Kidney (tissue), 14 donors: Measurements from ENCODE around the gene SFMBT2. TPM values are rescaled to one million over a fixed set of nuclear protein-coding genes. Genes with fewer than 3 reads are reported as not detected.

Experiments used
- DNase-seq, 5 donors: peaks; one replicate each; pipeline ENCODE4 v3.0.0-alpha.2; 2013 to 2020
- FAIRE-seq: peaks from 2 replicates; lab custom pipeline; 2012; peaks lifted over from hg19 to GRCh38; lab: Jason Lieb, UNC
- H3K27ac ChIP-seq, 2 donors: one replicate each; pipeline ENCODE4 v1.7.0; 2013; ENCODE audit warnings: low read depth in 2 of 2, low read length in 2 of 2, inconsistent platforms in 1 of 2
- H3K27me3 ChIP-seq: one replicate; pipeline ENCODE4 v1.7.1; 2013; ENCODE audit warnings: low read length, inconsistent platforms; ENCODE audit not compliant: control insufficient read depth, insufficient read depth
- H3K36me3 ChIP-seq, 3 donors: one replicate each; pipeline versions ENCODE4 v1.7.0 to v1.7.1; 2013; ENCODE audit warnings: low read length in 3 of 3, control low read depth in 1 of 3, inconsistent platforms in 1 of 3; ENCODE audit not compliant: insufficient read depth in 3 of 3, control insufficient read depth in 2 of 3
- H3K4me1 ChIP-seq, 3 donors: one replicate each; pipeline versions ENCODE4 v1.7.0 to v1.7.1; 2013; ENCODE audit warnings: low read length in 3 of 3, inconsistent platforms in 1 of 3, low read depth in 1 of 3; ENCODE audit not compliant: control insufficient read depth in 2 of 3, insufficient read depth in 2 of 3
- H3K4me3 ChIP-seq, 3 donors: one replicate each; pipeline versions ENCODE4 v1.7.0 to v1.8.1; 2013; ENCODE audit warnings: low read length in 3 of 3, control low read depth in 1 of 3, inconsistent platforms in 1 of 3
- H3K9ac ChIP-seq, 3 donors: one replicate each; pipeline versions ENCODE4 v1.7.0 to v1.7.1; 2013; ENCODE audit warnings: low read length in 3 of 3, control low read depth in 1 of 3, inconsistent platforms in 1 of 3
- H3K9me3 ChIP-seq, 3 donors: one replicate each; pipeline versions ENCODE4 v1.7.0 to v1.7.1; 2013; ENCODE audit warnings: low read length in 3 of 3, control low read depth in 1 of 3, inconsistent platforms in 1 of 3; ENCODE audit not compliant: control insufficient read depth in 2 of 3, insufficient read depth in 1 of 3
- CTCF ChIP-seq: IDR thresholded peaks from 3 replicates; pipeline ENCODE4 v1.5.1; 2012; ENCODE audit warnings: mild to moderate bottlenecking, moderate library complexity, borderline replicate concordance; ENCODE audit not compliant: insufficient read depth; ENCODE audit errors: extremely low read depth
- intact Hi-C: fragments of 100-400 bp; cut with DNase I; formaldehyde crosslinking; loops from one replicate; pipeline ENCODE4 v1.11.1; 2022
- polyA plus RNA-seq: library from polyadenylated mRNA; stranded (reverse); fragments of 350-450 nt; fragmentation: Illumina TruSeq; extraction: RNeasy Lipid Tissue Mini Kit (QIAGEN cat#74804); gene quantifications from one replicate; pipeline ENCODE4 v1.2.3, GENCODE V29; 2014; ENCODE audit warnings: low read depth, low replicate concordance; ENCODE audit not compliant: insufficient read depth
- total RNA-seq: library from RNA; stranded (reverse); fragmentation: NEBNext Ultra II Directional; extraction: Animal tissue kit (Norgen Biotek cat#: 25700); gene quantifications from one replicate; pipeline ENCODE4 v1.2.1, GENCODE V29; 2021
- donor health status: control.
- donor health status: control.
- donor health status: control.
- donor health status: control.
- donor health status: control.
- donor health status: DM: yes; HTN: yes; CAD: no.
- donor health status: Normal renal cell carcinoma (clear cell type).

The SFMBT2 gene
- total and polyA plus RNA-seq, 2 donors from 2014 or later, result 1.2 to 15.3 TPM

- no peaks in the 10 kb centered on the region for H3K36me3 ChIP-seq
- H3K4me3 ChIP-seq, result no peak overlapping the region
- H3K9ac ChIP-seq, result no peak overlapping the region
- FAIRE-seq (no peak), DNase-seq (no peak)
- H3K27me3 ChIP-seq, result no peaks in the 10 kb centered on the region
- intact Hi-C loops, result no loop called here
- peaks cover 0 to under 1% (median 0%) of the 10 kb centered on the region in 3 donors for H3K9me3 ChIP-seq
- TF ChIP-seq CTCF, result no peak
- H3K4me1 ChIP-seq, result no peaks in the 10 kb centered on the region
- H3K27ac ChIP-seq, result no peak overlapping the region
Measured at GRCh38 chr10:7123774-7124173, 287.1 kb downstream of the SFMBT2 start.

GRCh38 chr10:7122561-7122960 lies 288.3 kb downstream of the SFMBT2 start:
- no peak overlapping the region for H3K9ac ChIP-seq
- no peaks in the 10 kb centered on the region for H3K9me3 ChIP-seq
- intact Hi-C loops, result no loop called here
- no peaks in the 10 kb centered on the region for H3K36me3 ChIP-seq
- H3K4me3 ChIP-seq, result no peak overlapping the region
- FAIRE-seq (no peak), DNase-seq (no peak)
- H3K27ac ChIP-seq, result no peak overlapping the region
- H3K27me3 ChIP-seq, result no peaks in the 10 kb centered on the region
- no peak for TF ChIP-seq CTCF
- H3K4me1 ChIP-seq, result no peaks in the 10 kb centered on the region

GRCh38 chr10:7121154-7121797 lies 289.6 kb downstream of the SFMBT2 start:
- Histone ChIP-seq H3K4me1 (no peaks in the 10 kb centered on the region), H3K9me3 (no peaks in the 10 kb centered on the region), H3K4me3 (no peak overlapping the region), H3K36me3 (no peaks in the 10 kb centered on the region), H3K9ac (no peak overlapping the region), H3K27me3 (no peaks in the 10 kb centered on the region), H3K27ac (no peak overlapping the region)
- FAIRE-seq (no peak), DNase-seq (peak in 4 of 5 donors; percentile 59 to 76 (median 67))
- peak; percentile 33 for TF ChIP-seq CTCF
- intact Hi-C loops, result no loop called here
